Sigmoid colon (tissue), 7 donors: ENCODE measurements around the gene SDK2. TPM values are rescaled to one million over a fixed set of nuclear protein-coding genes. Genes with fewer than 3 reads are reported as not detected.

Experiments
- DNase-seq: peaks from one replicate; pipeline ENCODE4 v3.0.0-alpha.2; 2019
- H3K27ac ChIP-seq, 4 donors: fragments of 200-600 bp; sonication (generic); one replicate each; pipeline ENCODE4 v1.5.1; 2016 to 2019; ENCODE audit warnings: mild to moderate bottlenecking in 1 of 4
- H3K27me3 ChIP-seq, 3 donors: fragments of 200-600 bp; sonication (generic); one replicate each; pipeline ENCODE4 v1.5.1; 2019; ENCODE audit warnings: mild to moderate bottlenecking in 1 of 3
- H3K36me3 ChIP-seq, 4 donors: fragments of 200-600 bp; sonication (generic); one replicate each; pipeline ENCODE4 v1.5.1; 2016 to 2019
- H3K4me1 ChIP-seq, 4 donors: fragments of 200-600 bp; sonication (generic); one replicate each; pipeline ENCODE4 v1.5.1; 2017 to 2019
- H3K4me3 ChIP-seq, 4 donors: fragments of 200-600 bp; sonication (generic); one replicate each; pipeline ENCODE4 v1.5.1; 2017 to 2019; ENCODE audit warnings: mild to moderate bottlenecking in 2 of 4, moderate library complexity in 1 of 4
- H3K9me3 ChIP-seq, 4 donors: fragments of 200-600 bp in 3 of 4; sonication (generic) in 3 of 4; one replicate each; pipeline versions ENCODE4 v1.5.1 to v1.6.1; 2013 to 2019
- EP300 ChIP-seq, 4 donors: sonication (generic); formaldehyde crosslinking; IDR thresholded peaks; one replicate each; pipeline ENCODE4 v1.6.1; 2017; ENCODE audit warnings: antibody characterized with exemption in 4 of 4
- POLR2A ChIP-seq, 2 donors: fragments of 450-650 bp; IDR thresholded peaks; one replicate each; pipeline ENCODE4 v1.6.1; 2016; ENCODE audit warnings: antibody characterized with exemption in 2 of 2, mild to moderate bottlenecking in 2 of 2, moderate library complexity in 2 of 2
- POLR2AphosphoS5 ChIP-seq, 4 donors: sonication (generic); formaldehyde crosslinking; IDR thresholded peaks; one replicate each; pipeline ENCODE4 v1.6.1; 2017; ENCODE audit warnings: antibody characterized with exemption in 4 of 4
- WGBS, 2 donors: extraction: QIAGEN DNeasy Blood & Tissue Kit; methylation state at CpG; one replicate each; pipeline ENCODE4 v1.1.7; 2013; 5-methylcytosine and 5-hydroxymethylcytosine counted together
- intact Hi-C: fragments of 100-400 bp; cut with DNase I; formaldehyde crosslinking; loops from one replicate; pipeline ENCODE4 v1.15.1; 2023
- polyA plus RNA-seq, 3 donors: library from polyadenylated mRNA; stranded (reverse); fragments of 200-250 nt; gene quantifications; one replicate each; pipeline ENCODE4 v1.2.3, GENCODE V29; 2013
- total RNA-seq, 4 donors: library from RNA; depleted of rRNA; stranded (reverse); fragments of >200 nt; gene quantifications; one replicate each; pipeline ENCODE4 v1.1.0, GENCODE V29; 2016
- TF ChIP-seq, protein P1 (sequence below), 4 experiments: fragments of 450-650 bp in 3 of 4; fragments of 200-600 bp in 1 of 4; IDR thresholded peaks; one replicate each; pipeline ENCODE4 v1.5.1; 2016 to 2019; ENCODE audit warnings: antibody characterized with exemption in 4 of 4, mild to moderate bottlenecking in 3 of 4, moderate library complexity in 2 of 4
- donor health status: healthy with polysubstance abuse.
- donor health status: Bipolar disorder and iron deficiency.
- donor health status: healthy.

Gene SDK2
- total and polyA plus RNA-seq, 7 donors = under 0.01 to 1.9 (median 0.71) TPM

DNA sequence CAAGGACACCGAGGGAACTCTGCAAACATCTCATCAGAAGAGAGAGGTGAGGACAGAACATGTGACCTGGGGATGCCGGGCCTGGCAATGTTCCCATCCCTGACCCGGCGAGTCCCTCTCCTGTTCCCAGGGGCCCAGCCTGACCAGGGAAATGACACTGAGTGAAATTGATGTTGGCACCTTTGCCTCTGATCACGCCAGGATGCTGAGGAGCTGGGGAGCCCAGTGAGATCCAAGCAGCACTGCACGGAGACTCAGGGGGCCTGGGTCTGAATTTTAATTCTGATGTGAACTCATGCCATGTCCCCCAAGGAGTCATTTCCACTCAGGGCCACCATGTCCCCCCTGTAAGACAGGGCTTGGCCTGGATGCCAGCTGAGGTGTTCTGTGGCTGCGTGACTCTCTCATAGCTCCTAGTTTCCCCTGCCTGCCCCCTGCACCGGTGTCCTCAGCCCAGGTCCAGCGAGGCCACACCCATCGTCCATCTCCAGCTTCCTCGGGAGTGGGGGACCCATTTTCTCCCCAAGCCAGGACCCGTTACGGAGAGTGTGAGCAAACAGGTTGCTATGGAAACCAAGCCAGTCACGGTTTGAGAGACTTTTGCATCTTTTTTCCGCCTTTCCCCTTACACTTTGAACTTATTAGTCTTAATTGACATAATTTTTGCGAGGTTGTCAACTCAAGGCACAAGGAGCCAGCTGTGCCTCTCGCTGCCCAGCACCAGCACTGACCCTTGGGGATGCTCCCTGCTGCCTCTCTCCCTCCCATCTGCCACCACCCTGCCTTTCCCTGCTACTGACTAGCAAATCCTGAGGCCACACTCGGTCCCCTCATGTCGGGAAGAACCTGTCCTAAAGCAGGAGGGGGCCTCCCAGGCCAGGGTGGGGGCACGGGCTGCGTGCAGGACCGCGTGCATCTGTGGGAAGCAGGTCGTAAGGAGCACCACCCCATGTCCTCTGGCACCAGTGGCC, 150.0 kb downstream of the SDK2 start:
- no peak overlapping the region for H3K4me3 ChIP-seq
- no peaks in the 10 kb centered on the region for H3K9me3 ChIP-seq
- no peaks in the 10 kb centered on the region for H3K4me1 ChIP-seq
- DNase-seq = no peak
- peaks cover 0 to 43% (median 0%) of the 10 kb centered on the region in 3 donors for H3K27me3 ChIP-seq
- TF ChIP-seq, protein P1, sequence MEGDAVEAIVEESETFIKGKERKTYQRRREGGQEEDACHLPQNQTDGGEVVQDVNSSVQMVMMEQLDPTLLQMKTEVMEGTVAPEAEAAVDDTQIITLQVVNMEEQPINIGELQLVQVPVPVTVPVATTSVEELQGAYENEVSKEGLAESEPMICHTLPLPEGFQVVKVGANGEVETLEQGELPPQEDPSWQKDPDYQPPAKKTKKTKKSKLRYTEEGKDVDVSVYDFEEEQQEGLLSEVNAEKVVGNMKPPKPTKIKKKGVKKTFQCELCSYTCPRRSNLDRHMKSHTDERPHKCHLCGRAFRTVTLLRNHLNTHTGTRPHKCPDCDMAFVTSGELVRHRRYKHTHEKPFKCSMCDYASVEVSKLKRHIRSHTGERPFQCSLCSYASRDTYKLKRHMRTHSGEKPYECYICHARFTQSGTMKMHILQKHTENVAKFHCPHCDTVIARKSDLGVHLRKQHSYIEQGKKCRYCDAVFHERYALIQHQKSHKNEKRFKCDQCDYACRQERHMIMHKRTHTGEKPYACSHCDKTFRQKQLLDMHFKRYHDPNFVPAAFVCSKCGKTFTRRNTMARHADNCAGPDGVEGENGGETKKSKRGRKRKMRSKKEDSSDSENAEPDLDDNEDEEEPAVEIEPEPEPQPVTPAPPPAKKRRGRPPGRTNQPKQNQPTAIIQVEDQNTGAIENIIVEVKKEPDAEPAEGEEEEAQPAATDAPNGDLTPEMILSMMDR (IDR thresholded peaks at IDR 0.05) = no peak
- intact Hi-C loops = no loop called here
- 75 to 80% methylated on average over 24 of the region's 24 CpGs for WGBS, 2 donors
- H3K27ac ChIP-seq = no peak overlapping the region
- no peaks in the 10 kb centered on the region for H3K36me3 ChIP-seq

GRCh38 chr17:73492821-73493814, 151.1 kb downstream of the SDK2 start:
- H3K4me1 ChIP-seq = no peaks in the 10 kb centered on the region
- H3K9me3 ChIP-seq = no peaks in the 10 kb centered on the region
- peaks cover 0 to 43% (median 0%) of the 10 kb centered on the region in 3 donors for H3K27me3 ChIP-seq
- DNase-seq = no peak
- H3K36me3 ChIP-seq = no peaks in the 10 kb centered on the region
- intact Hi-C loops = no loop called here
- no peak overlapping the region for H3K4me3 ChIP-seq
- no peak overlapping the region for H3K27ac ChIP-seq
- no peak for TF ChIP-seq POLR2A (IDR thresholded peaks at IDR 0.05)
- no peak for TF ChIP-seq EP300 (IDR thresholded peaks at IDR 0.05)
- TF ChIP-seq, protein P1 (IDR thresholded peaks at IDR 0.05) = no peak
- TF ChIP-seq POLR2AphosphoS5 (IDR thresholded peaks at IDR 0.05) = no peak
- WGBS, 2 donors = 45 to 61% methylated on average over 22 of the region's 22 CpGs

GRCh38 chr17:73492125-73492820, 152.0 kb downstream of the SDK2 start:
- Histone ChIP-seq H3K36me3 (no peaks in the 10 kb centered on the region), H3K27me3 (peaks cover 0 to 42% (median 0%) of the 10 kb centered on the region in 3 donors), H3K27ac (no peak overlapping the region), H3K4me3 (no peak overlapping the region), H3K9me3 (no peaks in the 10 kb centered on the region), H3K4me1 (no peaks in the 10 kb centered on the region)
- intact Hi-C loops = no loop called here
- TF ChIP-seq, protein P1 (IDR thresholded peaks at IDR 0.05) = no peak
- no peak for TF ChIP-seq EP300 (IDR thresholded peaks at IDR 0.05)
- TF ChIP-seq POLR2A (IDR thresholded peaks at IDR 0.05) = no peak
- TF ChIP-seq POLR2AphosphoS5 (IDR thresholded peaks at IDR 0.05) = no peak
- DNase-seq = no peak
- 85 to 92% methylated on average over 12 of the region's 12 CpGs for WGBS, 2 donors

DNA sequence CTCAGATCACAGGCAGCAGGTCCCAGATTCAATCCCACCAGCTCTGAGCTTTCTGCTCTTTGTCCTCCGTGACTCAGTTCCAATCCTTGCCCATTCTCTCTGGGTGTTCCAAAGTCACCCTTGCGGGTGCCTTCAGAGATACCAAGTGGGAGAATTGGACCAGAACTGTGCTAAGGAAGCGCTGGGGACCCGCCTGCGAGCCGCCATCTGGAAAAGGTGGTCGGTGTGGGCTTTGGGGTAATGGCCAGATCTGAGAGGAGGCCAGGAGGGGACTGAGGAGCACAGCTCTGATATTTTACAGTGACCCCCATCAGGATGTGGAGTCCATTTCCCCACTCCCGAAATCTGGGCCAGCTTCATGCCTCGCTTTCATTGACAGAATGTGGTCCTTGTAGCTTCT, 152.6 kb downstream of the SDK2 start:
- Histone ChIP-seq H3K36me3 (no peaks in the 10 kb centered on the region), H3K9me3 (no peaks in the 10 kb centered on the region), H3K27me3 (peaks cover 0 to 37% (median 0%) of the 10 kb centered on the region in 3 donors), H3K27ac (no peak overlapping the region), H3K4me3 (no peak overlapping the region), H3K4me1 (no peaks in the 10 kb centered on the region)
- intact Hi-C loops = no loop called here
- DNase-seq = no peak
- WGBS, 2 donors = 95 to 96% methylated on average over 9 of the region's 9 CpGs
- TF ChIP-seq, protein P1 (IDR thresholded peaks at IDR 0.05) = no peak
- TF ChIP-seq EP300 (IDR thresholded peaks at IDR 0.05) (no peak), POLR2A (IDR thresholded peaks at IDR 0.05) (no peak), POLR2AphosphoS5 (IDR thresholded peaks at IDR 0.05) (no peak)
